GM21529 (cell line): ENCODE measurements around the gene ANKS1B.
A peak's percentile ranks its signal among the peaks of the same experiment; 100 is the strongest.
"Not testable (repeated sequence)": the region's sequence is repeated elsewhere in the genome, so short reads cannot be mapped to it uniquely, and the experiment has no call there.

ENCODE experiments used
- ATAC-seq: cut with Tn5 transposase; IDR thresholded peaks from one replicate; pipeline ENCODE4 v1.9.1; 2021; ENCODE audit not compliant: unreplicated experiment

The ANKS1B gene

GRCh38 chr12:99609455-99610181 is 375.1 kb downstream of the ANKS1B start:
- ATAC-seq: no peak

GRCh38 chr12:99600388-99600787 is 384.3 kb downstream of the ANKS1B start:
- peak; percentile 90 for ATAC-seq

- ATAC-seq: no peak
Observed at GRCh38 chr12:99598785-99599184, 386.0 kb downstream of the ANKS1B start.

GRCh38 chr12:99596762-99597161 is 388.0 kb downstream of the ANKS1B start:
- ATAC-seq: no peak

GRCh38 chr12:99577125-99577524 is 407.6 kb downstream of the ANKS1B start:
- ATAC-seq: not testable (repeated sequence)

GRCh38 chr12:99573980-99574379 is 410.8 kb downstream of the ANKS1B start:
- ATAC-seq: no peak

GRCh38 chr12:99567072-99567471 is 417.7 kb downstream of the ANKS1B start:
- ATAC-seq: no peak

- no peak for ATAC-seq
Observed at GRCh38 chr12:99558109-99558508, 426.6 kb downstream of the ANKS1B start.

GRCh38 chr12:99553461-99553860 is 431.3 kb downstream of the ANKS1B start:
- ATAC-seq: no peak

GRCh38 chr12:99552022-99552421 is 432.7 kb downstream of the ANKS1B start:
- ATAC-seq: no peak

GRCh38 chr12:99549651-99550050 is 435.1 kb downstream of the ANKS1B start:
- ATAC-seq: no peak

GRCh38 chr12:99549196-99549595 is 435.5 kb downstream of the ANKS1B start:
- ATAC-seq: no peak

GRCh38 chr12:99544457-99544856 is 440.3 kb downstream of the ANKS1B start:
- no peak for ATAC-seq

- ATAC-seq: peak; percentile 97
Observed at GRCh38 chr12:99529966-99530365, 454.8 kb downstream of the ANKS1B start.

- ATAC-seq: no peak
Observed at GRCh38 chr12:99528478-99528877, 456.3 kb downstream of the ANKS1B start.

GRCh38 chr12:99523853-99524252 is 460.9 kb downstream of the ANKS1B start:
- ATAC-seq: no peak

GRCh38 chr12:99522456-99522855 is 462.3 kb downstream of the ANKS1B start:
- no peak for ATAC-seq

- no peak for ATAC-seq
Observed at GRCh38 chr12:99521664-99522063, 463.1 kb downstream of the ANKS1B start.

GRCh38 chr12:99513066-99513465 is 471.7 kb downstream of the ANKS1B start:
- ATAC-seq: no peak

GRCh38 chr12:99505805-99506204 is 478.9 kb downstream of the ANKS1B start:
- no peak for ATAC-seq

GRCh38 chr12:99498756-99499155 is 486.0 kb downstream of the ANKS1B start:
- ATAC-seq: no peak

- no peak for ATAC-seq
Observed at GRCh38 chr12:99495799-99496198, 488.9 kb downstream of the ANKS1B start.

GRCh38 chr12:99493197-99493596 is 491.5 kb downstream of the ANKS1B start:
- ATAC-seq: no peak
